ENCODE measurements around the gene TTC4. TPM values are rescaled to one million over a fixed set of nuclear protein-coding genes. Genes with fewer than 3 reads are reported as not detected.

The TTC4 gene
- total RNA-seq, 1 donor, result 27.9 TPM

GRCh38 chr1:54788459-54788858, 72.8 kb downstream of the TTC4 start:
- no peak overlapping the region for H3K27ac ChIP-seq (ENCODE audit: low read depth, low read length)
- H3K27me3 ChIP-seq (ENCODE audit: insufficient read depth, low read length), result peaks cover 9% of the 10 kb centered on the region
- no peak overlapping the region for H2AFZ ChIP-seq (ENCODE audit: low read length)
- H3K79me2 ChIP-seq (ENCODE audit: insufficient read depth, low read length), result no peaks in the 10 kb centered on the region
- H3K9me3 ChIP-seq (ENCODE audit: low read depth, low read length), result peaks cover 5% of the 10 kb centered on the region
- H3K36me3 ChIP-seq (ENCODE audit: insufficient read depth, low read length), result no peaks in the 10 kb centered on the region
- no peaks in the 10 kb centered on the region for H4K20me1 ChIP-seq (ENCODE audit: insufficient read depth, low read length)
- H3K4me1 ChIP-seq (ENCODE audit: insufficient read depth, low read length), result no peaks in the 10 kb centered on the region
- no peak overlapping the region for H3K4me2 ChIP-seq (ENCODE audit: insufficient read depth, low read length)
- peak; percentile 42 for DNase-seq (ENCODE audit: insufficient read length, low spot score, missing footprints)
- H3K4me3 ChIP-seq (ENCODE audit: insufficient read depth, low read length), result no peak overlapping the region
- no peak for TF ChIP-seq CTCF (IDR thresholded peaks at IDR 0.05; ENCODE audit: extremely low read depth, low read depth, low read length)

GRCh38 chr1:54791880-54792522, 76.3 kb downstream of the TTC4 start:
- Histone ChIP-seq H3K9me3 (ENCODE audit: low read depth, low read length) (peaks cover 5% of the 10 kb centered on the region), H3K4me1 (ENCODE audit: insufficient read depth, low read length) (no peaks in the 10 kb centered on the region), H3K36me3 (ENCODE audit: insufficient read depth, low read length) (no peaks in the 10 kb centered on the region), H2AFZ (ENCODE audit: low read length) (no peak overlapping the region), H3K79me2 (ENCODE audit: insufficient read depth, low read length) (no peaks in the 10 kb centered on the region), H3K27me3 (ENCODE audit: insufficient read depth, low read length) (peaks cover 9% of the 10 kb centered on the region), H3K4me2 (ENCODE audit: insufficient read depth, low read length) (no peak overlapping the region), H3K27ac (ENCODE audit: low read depth, low read length) (no peak overlapping the region), H3K4me3 (ENCODE audit: insufficient read depth, low read length) (no peak overlapping the region), H4K20me1 (ENCODE audit: insufficient read depth, low read length) (no peaks in the 10 kb centered on the region)
- TF ChIP-seq CTCF (IDR thresholded peaks at IDR 0.05; ENCODE audit: extremely low read depth, low read depth, low read length), result peak; percentile 57
- peak; percentile 63 for DNase-seq (ENCODE audit: insufficient read length, low spot score, missing footprints)

Other genes starting within 250 kb of the TTC4 start
- gene ACOT11, start 167.6 kb upstream of the TTC4 start, total RNA-seq, result 2.9 and 3.8 TPM in 2 replicates
- not detected in 2 replicates for gene FAM151A, start 92.3 kb upstream of the TTC4 start, total RNA-seq
- 0.36 and 0.59 TPM in 2 replicates for gene MROH7, start 74.1 kb upstream of the TTC4 start, total RNA-seq
- 6.2 and 7.4 TPM in 2 replicates for gene PARS2, start 48.7 kb downstream of the TTC4 start, total RNA-seq
- gene TTC22, start 85.5 kb downstream of the TTC4 start, total RNA-seq, result not detected in 2 replicates
- gene DHCR24, start 171.3 kb downstream of the TTC4 start, total RNA-seq, result 151 and 168 TPM in 2 replicates